NB4 (cell line): ENCODE measurements around the gene OR6N2.

Experiments
- CTCF ChIP-seq: IDR thresholded peaks from one replicate; pipeline ENCODE4 v1.5.1; 2012; ENCODE audit warnings: low read depth, low read length
- MYC ChIP-seq: IDR thresholded peaks from 2 replicates; pipeline ENCODE4 v1.6.1; 2011; ENCODE audit warnings: low read depth, low read length

DNA sequence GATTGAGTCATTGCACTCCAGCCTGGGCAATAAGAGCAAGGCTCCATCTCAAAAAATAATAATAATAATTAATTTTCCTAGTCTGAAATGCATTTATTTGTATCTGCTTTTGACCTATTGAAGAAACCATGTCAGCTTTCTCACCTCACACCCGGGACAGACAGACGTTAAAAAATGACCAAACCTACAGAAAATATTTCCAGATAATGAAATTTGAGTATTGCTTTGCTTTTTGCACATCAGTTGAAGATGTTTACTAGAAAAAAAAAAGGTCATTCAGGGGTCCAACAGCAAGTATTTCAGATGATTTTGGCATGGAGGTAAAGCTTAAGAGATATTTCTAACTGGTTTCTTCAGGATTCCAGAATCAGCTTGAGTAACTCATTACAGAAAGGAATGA, 26.6 kb downstream of the OR6N2 start, which contains the start of gene OR6K6:
- TF ChIP-seq CTCF (no peak), MYC (no peak)
